Fibroblast of skin of left biceps (primary cell): ENCODE data around the gene MRGPRF.
A peak's percentile ranks its signal among the peaks of the same experiment; 100 is the strongest.
"Not testable (repeated sequence)": the region's sequence is repeated elsewhere in the genome, so short reads cannot be mapped to it uniquely, and the experiment has no call there.

Experiments
- DNase-seq, 2 experiments: peaks; one replicate each; pipeline ENCODE4 v3.0.0-alpha.2; 2013; ENCODE audit warnings: low read depth in 2 of 2

MRGPRF gene

DNA sequence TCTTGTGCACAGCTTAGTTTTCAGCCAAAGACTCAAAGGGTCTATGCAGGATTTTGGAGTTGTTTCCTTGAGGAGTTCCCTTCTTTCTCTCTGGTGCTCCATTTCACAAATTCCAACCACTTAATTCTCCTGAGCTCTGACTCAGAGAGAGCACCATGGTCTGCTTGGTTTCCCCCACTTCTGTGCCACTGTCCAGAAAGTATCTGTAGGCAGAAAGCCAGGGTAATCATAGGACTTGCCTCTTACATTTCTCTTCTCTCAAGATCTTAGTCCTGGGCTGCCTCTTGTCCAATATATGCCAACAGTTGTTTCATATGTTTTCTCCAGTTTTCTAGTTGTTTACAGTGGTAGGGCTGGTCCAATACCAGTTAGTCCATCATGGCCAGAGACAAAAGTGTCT lies 25.8 kb downstream of the MRGPRF start:
- no peak for DNase-seq

DNA sequence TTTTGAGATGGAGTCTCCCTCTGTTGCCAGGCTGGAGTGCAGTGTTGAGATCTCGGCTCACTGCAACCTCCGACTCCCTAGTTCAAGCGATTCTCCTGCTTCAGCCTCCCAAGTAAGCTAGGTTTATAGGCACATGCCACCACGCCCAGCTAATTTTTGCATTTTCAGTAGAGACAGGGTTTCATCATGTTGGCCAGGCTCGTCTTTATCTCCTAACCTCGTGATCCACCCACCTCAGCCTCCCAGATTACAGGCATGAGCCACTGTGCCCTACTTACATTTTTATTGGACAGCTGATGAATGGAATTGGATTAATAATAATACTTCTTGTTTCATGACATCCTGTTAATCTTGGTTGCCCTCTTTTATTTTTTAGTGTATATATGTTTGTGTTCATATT lies 29.2 kb downstream of the MRGPRF start:
- DNase-seq, result no peak

DNA sequence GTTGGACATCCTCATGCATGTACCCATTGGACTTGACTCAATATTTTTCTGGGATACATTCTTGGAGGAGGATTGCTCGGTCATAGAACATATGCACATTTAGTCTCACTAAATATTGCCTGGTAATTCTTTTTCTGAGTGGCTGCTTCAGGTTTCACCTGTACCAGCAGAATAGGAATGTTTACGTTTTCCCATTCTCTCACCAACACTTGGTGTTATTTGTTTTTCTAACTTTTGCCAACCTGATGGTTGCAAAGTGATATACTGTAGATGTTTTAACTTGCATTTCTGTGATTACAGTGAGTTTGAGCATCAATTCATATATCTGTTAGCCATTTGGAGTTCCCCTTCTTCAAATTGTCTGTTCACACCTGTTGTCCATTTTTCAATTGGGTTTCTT lies 30.9 kb downstream of the MRGPRF start:
- DNase-seq, result no peak

DNA sequence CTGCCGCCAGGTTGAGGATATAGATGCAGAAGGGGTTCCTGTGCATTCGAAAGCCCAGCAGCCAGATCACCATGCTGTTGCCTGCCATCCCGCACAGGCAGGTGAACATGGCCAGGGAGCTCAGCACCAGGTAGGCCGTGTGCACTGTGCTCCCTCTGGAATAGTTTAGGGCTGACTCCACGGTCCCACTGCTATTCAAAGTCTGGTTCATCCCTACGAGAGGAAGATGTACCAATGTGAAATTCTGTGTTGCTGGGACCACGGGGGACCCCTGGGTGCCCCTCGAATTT lies 32.3 kb downstream of the MRGPRF start, which contains the start of gene MRGPRD:
TSS of gene MRGPRD (minus strand) at position 211 of the 290 bp plus-strand sequence. CDS start at position 211, 0 bp downstream.
- DNase-seq, result no peak

DNA sequence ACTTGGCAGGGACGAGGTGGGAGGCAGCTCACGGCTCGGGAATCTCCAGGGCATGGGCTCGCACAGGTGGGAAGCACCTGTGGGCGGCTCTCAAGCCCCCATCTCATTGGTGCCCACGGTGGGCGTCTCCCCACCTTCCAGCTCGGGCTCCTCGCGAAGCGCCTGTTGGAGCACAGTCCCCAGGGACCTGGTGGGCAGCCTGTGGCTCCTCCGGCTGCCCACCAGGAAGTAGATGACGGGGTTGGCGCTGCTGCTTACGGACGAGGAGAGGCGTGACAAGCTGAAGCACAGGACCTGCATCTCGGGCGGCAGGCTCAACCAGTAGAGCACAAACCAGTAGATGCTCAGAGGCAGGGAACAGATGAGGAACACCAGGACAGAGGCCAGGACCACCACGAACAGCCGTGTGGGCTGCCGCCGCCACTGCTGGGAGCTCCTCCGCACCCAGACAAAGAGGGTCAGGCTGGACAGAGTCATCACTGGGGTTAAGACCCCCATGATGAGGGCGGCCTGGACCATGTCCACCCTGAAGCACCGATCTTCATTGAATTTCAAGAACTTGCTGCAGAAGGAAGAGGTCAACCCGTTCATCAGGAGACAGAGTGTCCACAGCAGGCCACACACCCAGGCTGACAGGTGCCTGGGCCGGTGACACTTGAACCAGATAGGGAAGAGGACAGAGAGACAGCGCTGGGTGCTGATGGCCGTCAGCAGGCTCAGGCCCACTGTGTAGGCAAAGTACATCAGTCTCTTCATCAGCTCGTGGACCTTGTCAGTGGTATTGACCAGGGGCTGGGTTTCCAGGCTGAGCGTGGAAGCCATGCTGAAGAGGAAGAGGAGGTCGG lies 32.9 kb downstream of the MRGPRF start:
- DNase-seq, result no peak

DNA sequence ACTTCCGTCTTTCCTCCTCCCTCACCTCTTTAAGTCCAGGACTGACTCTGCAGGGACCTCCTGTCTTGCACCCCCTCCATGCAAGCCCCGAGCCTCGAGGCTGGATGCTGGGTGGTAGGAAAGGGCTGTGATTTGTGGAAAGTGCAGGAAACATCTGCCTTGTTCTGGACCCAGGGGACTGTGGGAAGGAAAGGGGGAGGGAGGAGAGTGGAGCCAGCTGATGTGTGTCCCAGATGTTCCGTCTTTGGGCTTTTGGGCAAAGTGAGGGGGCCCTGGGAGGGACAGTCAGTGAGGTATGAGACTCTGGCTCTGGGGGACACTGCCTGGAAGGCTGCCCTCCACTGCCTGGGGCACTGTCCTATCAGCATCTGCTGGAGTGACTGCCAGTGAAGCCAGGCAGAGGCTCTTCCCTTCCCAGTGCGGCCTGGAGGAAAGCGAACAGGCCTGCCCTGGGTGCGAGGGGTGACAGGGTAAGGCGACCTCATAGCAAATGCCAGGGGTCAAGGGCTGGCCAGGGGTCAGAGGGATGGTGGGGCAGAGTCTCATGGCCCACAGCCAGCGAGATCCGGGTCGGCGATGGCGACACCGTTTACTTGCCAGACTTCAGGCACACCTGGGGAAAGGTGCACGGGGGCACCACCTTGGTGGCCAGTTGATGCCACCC lies 34.0 kb downstream of the MRGPRF start:
- DNase-seq, result no peak

DNA sequence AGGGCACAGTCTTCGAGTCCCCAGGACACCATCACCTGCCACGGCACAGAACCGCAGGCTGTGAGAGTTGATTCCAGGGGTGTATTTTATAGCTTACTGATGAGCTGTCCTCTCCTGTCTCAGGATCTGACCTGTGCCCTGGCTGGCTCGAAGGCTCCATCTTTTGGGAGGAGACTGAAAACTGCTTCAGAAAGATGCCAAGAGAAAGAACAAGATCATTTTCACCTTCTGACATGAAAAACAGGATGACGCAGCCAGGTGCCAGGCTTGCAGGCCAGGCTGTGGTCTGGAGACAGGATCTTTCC lies 34.5 kb downstream of the MRGPRF start:
- DNase-seq, result no peak

DNA sequence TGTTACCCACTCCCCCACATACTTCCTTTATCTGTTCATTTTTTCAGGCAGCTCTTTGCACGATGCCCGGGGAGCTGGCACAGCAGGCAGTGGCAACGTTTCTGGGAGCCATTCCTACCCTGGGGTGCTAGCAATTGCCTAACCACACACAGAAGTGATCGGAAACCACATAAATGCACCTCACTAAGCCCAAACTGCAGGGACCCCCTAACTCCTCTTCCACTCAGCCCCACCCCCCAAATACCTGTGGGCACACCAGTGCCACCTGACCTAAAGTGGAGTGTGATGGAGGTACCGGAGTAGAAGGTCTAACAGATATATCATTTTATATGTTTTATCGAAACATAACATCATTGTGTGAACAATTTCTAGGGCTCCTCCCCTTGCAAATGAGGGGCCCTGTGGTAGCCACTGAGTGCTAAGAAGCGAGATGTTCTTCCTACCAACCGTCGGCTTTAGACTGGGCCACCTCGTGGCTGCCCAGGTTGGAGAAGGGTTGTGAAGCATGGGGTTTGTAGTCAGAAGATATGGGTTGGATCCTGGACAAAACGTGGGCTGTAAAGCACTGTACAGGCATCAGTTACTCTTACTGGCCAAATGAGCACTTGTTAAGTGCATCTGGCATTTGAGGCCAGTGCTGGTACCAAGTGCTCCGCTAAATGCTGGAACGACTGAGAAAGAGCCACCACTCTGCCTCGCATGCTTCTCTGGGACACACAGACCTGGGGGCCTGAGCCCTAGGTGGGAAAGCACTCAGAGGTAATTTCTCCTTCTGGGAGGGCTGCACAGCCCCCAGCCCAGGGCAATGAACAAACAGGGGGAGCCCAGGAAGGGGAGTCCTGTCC lies 35.0 kb downstream of the MRGPRF start:
- no peak for DNase-seq

DNA sequence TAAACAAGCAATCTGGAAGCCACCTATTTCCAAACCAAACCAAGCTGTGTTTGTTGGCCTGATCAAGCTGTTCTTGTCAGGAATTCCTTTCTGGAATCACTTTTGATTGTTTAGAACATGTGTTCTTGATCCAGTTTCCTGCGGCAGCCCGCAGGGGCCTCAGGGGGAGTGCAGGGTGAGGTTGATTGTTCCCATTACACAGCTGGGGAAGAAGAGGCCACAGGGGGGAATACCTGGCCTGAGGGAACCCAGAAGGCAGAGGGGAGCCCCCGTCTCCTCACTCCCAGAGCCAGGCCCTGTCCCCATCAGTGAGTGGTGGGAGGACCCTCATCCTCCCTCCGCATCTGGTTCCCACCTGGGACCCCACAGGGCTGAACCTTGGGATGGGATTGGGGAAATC lies 36.5 kb downstream of the MRGPRF start:
- DNase-seq, result peak; percentile 21 to 24

DNA sequence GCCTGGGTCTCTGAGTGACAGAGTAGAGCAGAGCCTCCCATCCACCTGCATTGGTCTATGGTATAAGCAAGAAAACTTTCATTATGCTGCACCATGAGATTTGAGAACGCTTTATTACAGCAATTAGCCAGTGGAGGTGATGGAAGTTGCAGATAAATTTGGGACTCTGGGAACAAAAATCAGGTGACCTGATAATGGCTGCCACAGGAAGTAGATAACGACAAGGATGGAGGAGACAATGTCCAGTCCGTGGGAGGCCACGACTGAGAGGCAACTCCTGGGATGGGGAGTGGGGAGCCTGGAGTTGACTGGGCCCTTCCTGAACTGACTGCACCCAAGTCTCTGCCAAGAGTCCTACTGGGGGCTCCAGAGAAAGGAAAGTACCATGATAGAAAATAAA lies 37.0 kb downstream of the MRGPRF start:
- DNase-seq, result no peak

DNA sequence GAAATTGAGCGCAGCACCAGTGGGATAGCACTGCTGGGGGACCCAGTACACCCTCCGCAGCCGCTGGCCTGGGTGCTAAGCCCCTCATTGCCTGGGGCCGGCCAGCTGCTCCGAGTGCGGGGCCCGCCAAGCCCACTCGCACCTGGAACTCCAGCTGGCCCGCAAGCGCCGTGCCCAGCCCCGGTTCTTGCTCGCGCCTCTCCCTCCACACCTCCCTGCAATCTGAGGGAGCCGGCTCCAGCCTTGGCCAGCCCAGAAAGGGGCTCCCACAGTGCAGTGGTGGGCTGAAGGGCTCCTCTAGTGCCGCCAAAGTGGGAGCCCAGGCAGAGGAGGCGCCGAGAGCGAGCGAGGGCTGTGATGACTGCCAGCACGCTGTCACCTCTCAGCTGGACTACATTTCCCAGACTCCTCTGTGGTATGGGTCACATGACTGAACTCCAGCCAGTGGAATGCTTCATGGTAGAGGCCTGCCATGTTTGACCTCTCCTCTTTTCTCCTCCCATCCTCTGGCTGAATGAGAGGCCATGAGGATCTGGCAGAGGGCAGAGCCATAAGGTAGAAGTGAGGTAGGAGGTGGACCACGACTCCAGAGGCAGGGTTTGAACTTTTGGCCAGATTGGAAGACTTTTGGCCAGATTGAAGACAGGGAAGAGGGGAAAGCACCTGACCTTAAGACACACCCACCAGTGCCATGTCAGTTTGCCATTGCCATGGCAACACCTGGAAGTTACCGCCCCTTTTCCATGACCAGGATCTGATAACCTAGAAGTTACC lies 38.4 kb downstream of the MRGPRF start:
- no peak for DNase-seq

DNA sequence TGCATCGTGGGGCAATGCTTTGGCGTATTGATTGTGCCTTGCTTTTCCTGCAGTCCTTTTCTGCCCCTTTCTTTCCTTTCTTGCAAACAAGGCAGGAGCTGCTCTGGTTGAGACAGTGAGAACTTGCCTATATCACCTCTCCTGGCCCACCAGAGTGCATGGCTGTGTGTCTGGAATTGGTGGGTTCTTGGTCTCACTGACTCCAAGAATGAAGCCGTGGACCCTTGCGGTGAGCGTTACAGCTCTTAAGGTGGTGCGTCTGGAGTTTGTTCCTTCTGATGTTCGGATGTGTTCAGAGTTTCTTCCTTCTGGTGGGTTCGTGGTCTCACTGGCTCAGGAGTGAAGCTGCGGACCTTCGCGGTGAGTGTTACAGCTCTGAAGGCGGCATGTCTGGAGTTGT lies 39.3 kb downstream of the MRGPRF start:
- not testable (repeated sequence) for DNase-seq

DNA sequence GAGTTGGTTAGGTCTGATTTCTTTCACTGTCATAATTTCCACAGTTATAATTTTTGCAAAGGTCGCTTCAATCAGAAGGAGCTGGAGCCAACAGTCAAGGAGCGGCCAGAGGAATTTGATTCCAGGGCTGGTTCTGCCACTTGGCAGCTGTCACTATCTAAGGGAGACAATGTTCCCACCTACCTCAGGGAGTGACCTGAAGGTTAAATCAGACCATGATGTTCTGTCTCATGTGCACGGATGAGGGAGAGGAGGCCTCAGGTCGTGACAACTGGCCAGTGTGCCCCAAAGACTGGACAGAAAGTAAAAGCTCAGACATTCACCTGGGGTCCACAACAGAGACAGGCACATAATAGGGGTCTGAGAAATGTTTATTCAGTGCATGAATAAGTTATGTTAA lies 39.8 kb downstream of the MRGPRF start:
- DNase-seq, result no peak

DNA sequence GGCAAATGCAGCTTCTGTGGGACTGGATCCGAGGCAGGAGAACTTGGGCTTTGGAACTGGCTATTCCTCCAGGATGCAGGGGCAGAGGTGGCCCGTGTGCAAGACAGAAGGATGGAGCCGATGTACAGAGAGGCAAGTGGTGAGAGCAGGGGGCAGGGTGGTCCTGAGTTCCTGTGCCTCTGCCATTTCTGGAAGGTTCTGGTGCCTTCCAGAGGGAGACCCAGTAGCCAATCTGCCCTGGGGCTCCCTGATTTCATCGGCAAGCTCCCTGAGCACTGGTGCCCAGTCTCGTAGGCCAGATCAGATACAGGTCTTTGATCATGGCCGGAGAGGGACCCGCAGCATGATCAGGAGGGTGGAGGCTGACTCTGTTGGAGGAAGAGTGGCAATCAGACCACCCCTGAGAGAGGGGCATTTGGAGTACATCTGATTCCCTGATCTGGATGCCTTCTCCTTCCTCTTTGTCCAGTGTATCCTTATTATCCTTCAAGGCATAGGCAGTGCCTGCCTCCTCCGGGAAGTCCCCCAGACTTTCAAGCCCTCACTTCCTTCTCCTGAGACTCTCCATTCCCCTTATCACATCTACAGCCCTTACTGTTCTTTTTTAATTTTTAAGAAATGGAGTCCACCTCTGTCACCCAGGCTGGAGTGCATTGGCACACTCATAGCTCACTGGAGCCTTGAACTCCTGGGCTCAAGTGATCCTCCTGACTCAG lies 42.0 kb downstream of the MRGPRF start:
- no peak for DNase-seq

DNA sequence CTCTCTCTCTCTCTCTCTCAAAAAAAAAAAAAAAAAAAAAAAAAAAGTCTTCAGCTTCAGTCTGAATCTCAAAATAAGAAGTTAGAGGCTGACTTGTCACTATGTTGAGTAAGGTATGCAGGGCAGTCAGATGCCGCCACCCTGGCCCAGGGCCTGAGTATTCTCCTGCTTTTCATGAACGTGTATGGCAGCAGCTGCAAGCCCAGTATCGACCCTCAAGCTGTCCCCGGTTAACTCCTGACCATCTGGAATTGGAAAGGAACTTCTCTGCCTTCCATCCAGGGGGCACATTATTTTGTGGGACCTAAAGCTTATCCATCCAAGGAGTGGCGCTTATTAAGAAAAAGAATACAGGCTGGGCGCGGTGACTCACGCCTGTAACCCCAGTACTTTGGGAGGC lies 43.7 kb downstream of the MRGPRF start:
- no peak for DNase-seq

DNA sequence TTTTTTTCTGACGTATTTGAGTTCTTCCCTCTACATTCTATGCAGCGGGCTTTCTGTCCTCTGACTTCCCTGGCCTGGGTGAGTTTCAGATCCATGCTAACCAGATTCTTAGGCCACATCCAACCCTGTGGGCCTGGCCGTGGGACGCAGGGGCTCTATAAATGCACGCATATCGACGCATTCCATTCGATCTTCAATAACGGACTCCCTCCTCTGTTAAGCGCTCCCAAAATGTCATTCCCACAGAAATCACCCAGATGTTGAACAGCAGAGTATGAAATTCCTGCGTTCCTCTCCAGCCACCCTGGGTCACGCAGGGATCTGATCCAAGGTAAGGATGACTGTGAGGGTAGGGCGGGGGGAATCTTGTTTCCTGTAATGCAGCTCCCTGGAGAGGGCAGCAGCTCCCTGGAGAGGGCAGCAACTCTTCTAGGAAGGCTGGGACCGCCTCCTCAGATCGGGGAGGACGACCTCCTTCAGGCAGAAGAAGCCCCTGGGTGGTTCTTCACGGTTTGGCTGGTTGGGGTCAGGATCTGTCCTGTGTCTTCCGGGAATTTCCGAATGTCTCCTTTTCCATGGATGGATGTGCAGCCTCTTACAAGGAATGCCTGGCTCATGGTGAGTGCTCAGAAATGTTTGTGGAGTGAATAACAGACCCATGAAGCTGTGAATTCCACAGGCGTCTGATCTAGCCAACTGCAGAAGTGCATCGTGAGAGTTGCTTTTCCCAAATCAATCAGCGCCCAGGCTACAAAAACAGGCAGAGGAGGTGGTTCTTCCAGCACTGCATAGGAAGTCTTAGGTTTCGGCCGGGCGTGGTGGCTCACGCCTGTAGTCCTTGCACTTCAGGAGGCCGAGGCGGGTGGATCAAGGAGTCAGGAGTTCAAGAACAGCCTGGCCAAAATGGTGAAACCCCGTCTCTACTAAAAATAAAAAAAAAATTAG lies 44.5 kb downstream of the MRGPRF start:
- no peak for DNase-seq

DNA sequence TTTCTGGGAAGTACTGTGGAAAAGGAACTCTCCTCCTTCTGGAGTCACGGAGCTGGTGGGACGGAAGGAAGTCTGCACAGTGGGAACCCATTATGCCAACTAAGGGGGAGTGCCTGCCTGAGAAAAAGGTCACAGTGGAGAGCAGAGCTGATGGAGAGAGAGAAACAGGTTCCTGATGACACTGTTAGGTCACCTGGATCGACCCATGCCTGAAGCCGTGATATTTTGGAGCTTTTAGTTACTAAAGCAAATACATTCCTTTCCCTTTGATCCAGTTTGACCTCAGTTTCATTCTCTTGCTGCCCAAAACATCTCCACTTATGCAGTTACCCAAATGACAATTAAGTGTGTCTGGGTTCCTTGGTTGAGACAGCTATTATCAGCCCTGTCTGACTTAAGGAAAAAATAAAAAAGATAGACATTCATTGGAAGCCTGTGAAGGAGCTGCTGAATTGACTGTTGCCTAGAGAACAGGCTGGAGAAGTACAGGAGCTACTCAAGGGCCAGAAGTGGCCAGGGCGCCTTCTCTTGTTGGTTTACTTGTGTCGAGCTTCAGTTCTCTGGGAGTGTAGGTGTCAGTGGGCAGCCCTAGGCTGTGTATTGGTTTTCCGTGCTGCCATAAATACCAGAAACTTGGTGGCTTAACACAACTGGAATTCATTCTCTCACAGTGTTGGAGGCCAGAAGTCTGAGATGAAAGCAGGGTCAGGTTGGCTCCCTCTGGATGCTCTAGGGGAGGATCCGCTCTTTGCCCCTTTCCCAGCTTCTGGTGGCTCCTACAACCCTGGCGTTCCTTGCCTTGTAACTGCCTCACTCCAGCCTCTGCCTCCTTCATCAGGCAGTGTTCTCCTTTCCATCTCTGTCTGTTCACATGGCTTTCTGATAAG lies 45.9 kb downstream of the MRGPRF start:
- DNase-seq, result no peak

DNA sequence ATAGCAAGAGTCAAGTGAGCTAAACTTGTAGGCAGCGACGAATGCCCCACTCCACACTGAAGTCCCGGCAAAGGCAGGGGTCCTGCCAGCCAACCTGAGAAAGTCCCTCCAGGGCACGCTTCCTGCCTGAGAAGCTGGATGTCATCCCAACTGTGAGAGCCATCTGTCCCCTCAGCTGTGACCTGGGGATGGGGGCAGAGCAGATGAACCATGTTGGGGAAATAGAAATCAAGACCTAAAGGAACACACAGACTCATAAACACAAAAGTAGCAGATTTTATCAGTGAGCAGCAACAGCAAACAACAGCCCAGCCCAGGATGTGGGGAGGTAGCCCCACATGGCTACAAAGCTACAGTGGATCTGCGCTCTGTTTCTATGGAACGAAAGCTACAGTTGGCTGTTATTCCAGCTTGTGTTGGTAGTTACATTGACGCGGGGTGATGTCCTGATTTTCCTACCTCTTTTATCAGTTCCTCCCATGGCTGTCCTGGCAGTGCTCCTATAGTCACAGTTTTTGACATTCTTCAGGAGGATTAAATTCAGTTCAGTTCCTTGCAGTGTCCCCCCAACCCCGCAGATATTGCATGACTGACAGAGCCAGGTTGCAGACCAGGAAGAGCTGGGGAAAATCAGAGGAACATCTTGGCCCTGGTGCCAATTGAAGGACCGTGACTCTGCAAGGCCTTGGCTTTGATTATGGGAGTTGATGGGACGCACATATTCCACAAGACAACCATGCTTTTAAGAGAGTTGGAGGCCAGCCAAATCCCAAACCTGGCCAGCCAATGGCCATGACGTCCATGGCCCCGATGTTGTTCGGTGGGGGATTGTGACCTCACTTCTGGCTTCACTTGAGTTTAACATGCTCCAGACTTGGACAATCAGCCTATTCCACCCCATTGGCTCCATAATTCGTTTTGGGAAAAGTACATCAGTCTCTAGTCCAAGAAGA lies 46.9 kb downstream of the MRGPRF start:
- DNase-seq, result no peak
